Measurements from ENCODE around the gene ATP10A. TPM values are rescaled to one million over a fixed set of nuclear protein-coding genes. Genes with fewer than 3 reads are reported as not detected.

Gene ATP10A
- total RNA-seq, 1 experiment from 2014 or later, result 2.1 TPM

DNA sequence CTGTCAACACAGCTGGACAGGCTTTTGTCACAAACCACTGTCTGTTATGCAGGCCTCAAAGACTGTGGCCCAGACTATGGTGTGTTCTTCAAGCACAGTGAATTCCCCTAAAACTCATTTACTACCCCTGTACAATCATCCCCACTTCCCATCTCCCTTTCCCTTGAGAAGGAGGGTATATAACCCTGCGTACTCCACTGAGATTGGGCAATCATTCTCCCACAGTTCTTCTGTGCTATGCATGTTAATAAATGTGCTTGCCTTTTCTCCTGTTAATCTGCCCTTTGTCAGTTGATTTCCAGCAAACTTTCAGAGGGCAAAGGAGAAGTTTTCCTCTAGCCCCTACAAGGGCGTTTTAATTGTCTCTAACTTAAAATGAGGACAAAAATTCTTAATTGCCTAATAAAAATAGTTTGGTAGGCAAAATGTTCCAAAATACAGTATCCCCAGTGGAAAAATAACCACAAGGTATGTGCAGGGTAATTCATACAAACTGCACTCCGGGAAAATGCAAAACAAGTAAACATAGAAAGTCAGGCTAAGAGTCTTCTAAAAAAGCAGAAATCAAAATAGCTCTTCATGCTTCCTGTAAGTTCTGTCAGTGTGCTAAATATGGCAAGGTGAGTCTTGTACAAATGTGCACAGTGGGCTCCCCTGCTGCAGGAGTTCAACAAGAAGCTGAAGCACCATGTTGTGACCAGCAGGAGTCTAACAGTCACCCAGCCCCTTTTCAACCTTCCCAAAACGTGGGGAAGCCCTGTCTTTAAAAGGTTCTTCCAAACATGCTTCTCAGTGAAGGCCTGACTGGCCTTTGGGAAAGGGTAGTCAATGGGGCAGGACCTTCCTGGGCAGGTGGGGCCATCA lies 10.2 kb downstream of the ATP10A start:
- ATAC-seq (no peak), DNase-seq (ENCODE audit: low spot score) (no peak)
- ChIA-PET POLR2A (no interaction called here), CTCF (no interaction called here)
- H3K27me3 Mint-ChIP-seq (ENCODE audit: low read depth), result no peaks in the 10 kb centered on the region; the same call in 1 of the 2 replicates
- no peaks in the 10 kb centered on the region; the same call in 1 of the 2 replicates for H3K9me3 Mint-ChIP-seq
- H3K27ac Mint-ChIP-seq, result no peak overlapping the region
- no peaks in the 10 kb centered on the region for H3K36me3 Mint-ChIP-seq
- peaks cover 54% of the 10 kb centered on the region for H3K4me1 Mint-ChIP-seq
- no peak overlapping the region for H3K4me3 Mint-ChIP-seq
- no peak for TF ChIP-seq ZBTB21 (CRISPR knock-in tag; IDR thresholded peaks at IDR 0.05; ENCODE audit: borderline replicate concordance)
- TF ChIP-seq FOXK1 (CRISPR knock-in tag; IDR thresholded peaks at IDR 0.05), result no peak
- TF ChIP-seq KAT7 (CRISPR knock-in tag; IDR thresholded peaks at IDR 0.05; ENCODE audit: borderline replicate concordance), result no peak
- no peak for TF ChIP-seq SMAD3 (CRISPR knock-in tag; IDR thresholded peaks at IDR 0.05; ENCODE audit: borderline replicate concordance)
- TF ChIP-seq CBFB (CRISPR knock-in tag; IDR thresholded peaks at IDR 0.05; ENCODE audit: low read depth), result no peak
- TF ChIP-seq, protein P1, sequence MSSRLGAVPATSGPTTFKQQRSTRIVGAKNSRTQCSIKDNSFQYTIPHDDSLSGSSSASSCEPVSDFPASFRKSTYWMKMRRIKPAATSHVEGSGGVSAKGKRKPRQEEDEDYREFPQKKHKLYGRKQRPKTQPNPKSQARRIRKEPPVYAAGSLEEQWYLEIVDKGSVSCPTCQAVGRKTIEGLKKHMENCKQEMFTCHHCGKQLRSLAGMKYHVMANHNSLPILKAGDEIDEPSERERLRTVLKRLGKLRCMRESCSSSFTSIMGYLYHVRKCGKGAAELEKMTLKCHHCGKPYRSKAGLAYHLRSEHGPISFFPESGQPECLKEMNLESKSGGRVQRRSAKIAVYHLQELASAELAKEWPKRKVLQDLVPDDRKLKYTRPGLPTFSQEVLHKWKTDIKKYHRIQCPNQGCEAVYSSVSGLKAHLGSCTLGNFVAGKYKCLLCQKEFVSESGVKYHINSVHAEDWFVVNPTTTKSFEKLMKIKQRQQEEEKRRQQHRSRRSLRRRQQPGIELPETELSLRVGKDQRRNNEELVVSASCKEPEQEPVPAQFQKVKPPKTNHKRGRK (CRISPR knock-in tag; IDR thresholded peaks at IDR 0.05; ENCODE audit: borderline replicate concordance), result no peak
- no peak for TF ChIP-seq TCF7 (CRISPR knock-in tag; IDR thresholded peaks at IDR 0.05; ENCODE audit: low read depth)
- no peak for TF ChIP-seq NR3C1 (CRISPR knock-in tag; conservative IDR thresholded peaks at IDR 0.05; ENCODE audit: low read depth)
- no peak for TF ChIP-seq FOXP1 (CRISPR knock-in tag; IDR thresholded peaks at IDR 0.05; ENCODE audit: borderline replicate concordance)
- no peak for TF ChIP-seq EMX1 (CRISPR knock-in tag; IDR thresholded peaks at IDR 0.05)
- no peak for TF ChIP-seq SP1 (CRISPR knock-in tag; conservative IDR thresholded peaks at IDR 0.05)
- TF ChIP-seq CREB1 (CRISPR knock-in tag; IDR thresholded peaks at IDR 0.05), result no peak
- TF ChIP-seq, protein P2, sequence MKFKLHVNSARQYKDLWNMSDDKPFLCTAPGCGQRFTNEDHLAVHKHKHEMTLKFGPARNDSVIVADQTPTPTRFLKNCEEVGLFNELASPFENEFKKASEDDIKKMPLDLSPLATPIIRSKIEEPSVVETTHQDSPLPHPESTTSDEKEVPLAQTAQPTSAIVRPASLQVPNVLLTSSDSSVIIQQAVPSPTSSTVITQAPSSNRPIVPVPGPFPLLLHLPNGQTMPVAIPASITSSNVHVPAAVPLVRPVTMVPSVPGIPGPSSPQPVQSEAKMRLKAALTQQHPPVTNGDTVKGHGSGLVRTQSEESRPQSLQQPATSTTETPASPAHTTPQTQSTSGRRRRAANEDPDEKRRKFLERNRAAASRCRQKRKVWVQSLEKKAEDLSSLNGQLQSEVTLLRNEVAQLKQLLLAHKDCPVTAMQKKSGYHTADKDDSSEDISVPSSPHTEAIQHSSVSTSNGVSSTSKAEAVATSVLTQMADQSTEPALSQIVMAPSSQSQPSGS (CRISPR knock-in tag; IDR thresholded peaks at IDR 0.05; ENCODE audit: borderline replicate concordance, low read depth), result no peak
- no peak for TF ChIP-seq TEAD1 (CRISPR knock-in tag; IDR thresholded peaks at IDR 0.05)

DNA sequence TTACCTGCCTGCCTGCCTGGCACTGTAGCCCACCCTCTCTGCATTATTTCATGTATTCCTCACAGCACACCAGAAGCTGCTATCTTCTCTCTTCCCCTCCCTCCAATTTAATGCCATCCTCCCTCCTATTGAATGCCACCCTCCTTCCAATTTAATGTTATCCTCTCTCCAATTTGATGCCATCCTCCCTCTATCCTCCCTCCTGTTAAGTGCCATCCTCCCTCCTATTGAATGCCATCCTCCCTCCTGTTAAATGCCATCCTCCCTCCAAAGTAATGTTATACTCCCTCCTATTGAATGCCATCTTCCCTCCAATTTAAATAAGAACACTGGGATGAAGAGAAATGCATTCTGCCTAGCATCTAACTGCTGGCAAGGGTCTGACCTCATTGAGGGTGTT lies 11.1 kb downstream of the ATP10A start:
- no peaks in the 10 kb centered on the region; the same call in 1 of the 2 replicates for H3K9me3 Mint-ChIP-seq
- H3K27ac Mint-ChIP-seq, result no peak overlapping the region
- no peak overlapping the region for H3K4me3 Mint-ChIP-seq
- ChIA-PET POLR2A (no interaction called here), CTCF (no interaction called here)
- ATAC-seq (no peak), DNase-seq (ENCODE audit: low spot score) (no peak)
- TF ChIP-seq ETV6 (CRISPR knock-in tag; IDR thresholded peaks at IDR 0.05) (no peak), ZNF232 (CRISPR knock-in tag; IDR thresholded peaks at IDR 0.05) (no peak), SP1 (CRISPR knock-in tag; conservative IDR thresholded peaks at IDR 0.05) (no peak), OVOL2 (CRISPR knock-in tag; IDR thresholded peaks at IDR 0.05; ENCODE audit: borderline replicate concordance) (no peak)
- TF ChIP-seq, protein P3, sequence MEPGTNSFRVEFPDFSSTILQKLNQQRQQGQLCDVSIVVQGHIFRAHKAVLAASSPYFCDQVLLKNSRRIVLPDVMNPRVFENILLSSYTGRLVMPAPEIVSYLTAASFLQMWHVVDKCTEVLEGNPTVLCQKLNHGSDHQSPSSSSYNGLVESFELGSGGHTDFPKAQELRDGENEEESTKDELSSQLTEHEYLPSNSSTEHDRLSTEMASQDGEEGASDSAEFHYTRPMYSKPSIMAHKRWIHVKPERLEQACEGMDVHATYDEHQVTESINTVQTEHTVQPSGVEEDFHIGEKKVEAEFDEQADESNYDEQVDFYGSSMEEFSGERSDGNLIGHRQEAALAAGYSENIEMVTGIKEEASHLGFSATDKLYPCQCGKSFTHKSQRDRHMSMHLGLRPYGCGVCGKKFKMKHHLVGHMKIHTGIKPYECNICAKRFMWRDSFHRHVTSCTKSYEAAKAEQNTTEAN (CRISPR knock-in tag; IDR thresholded peaks at IDR 0.05), result no peak
- TF ChIP-seq, protein P4, sequence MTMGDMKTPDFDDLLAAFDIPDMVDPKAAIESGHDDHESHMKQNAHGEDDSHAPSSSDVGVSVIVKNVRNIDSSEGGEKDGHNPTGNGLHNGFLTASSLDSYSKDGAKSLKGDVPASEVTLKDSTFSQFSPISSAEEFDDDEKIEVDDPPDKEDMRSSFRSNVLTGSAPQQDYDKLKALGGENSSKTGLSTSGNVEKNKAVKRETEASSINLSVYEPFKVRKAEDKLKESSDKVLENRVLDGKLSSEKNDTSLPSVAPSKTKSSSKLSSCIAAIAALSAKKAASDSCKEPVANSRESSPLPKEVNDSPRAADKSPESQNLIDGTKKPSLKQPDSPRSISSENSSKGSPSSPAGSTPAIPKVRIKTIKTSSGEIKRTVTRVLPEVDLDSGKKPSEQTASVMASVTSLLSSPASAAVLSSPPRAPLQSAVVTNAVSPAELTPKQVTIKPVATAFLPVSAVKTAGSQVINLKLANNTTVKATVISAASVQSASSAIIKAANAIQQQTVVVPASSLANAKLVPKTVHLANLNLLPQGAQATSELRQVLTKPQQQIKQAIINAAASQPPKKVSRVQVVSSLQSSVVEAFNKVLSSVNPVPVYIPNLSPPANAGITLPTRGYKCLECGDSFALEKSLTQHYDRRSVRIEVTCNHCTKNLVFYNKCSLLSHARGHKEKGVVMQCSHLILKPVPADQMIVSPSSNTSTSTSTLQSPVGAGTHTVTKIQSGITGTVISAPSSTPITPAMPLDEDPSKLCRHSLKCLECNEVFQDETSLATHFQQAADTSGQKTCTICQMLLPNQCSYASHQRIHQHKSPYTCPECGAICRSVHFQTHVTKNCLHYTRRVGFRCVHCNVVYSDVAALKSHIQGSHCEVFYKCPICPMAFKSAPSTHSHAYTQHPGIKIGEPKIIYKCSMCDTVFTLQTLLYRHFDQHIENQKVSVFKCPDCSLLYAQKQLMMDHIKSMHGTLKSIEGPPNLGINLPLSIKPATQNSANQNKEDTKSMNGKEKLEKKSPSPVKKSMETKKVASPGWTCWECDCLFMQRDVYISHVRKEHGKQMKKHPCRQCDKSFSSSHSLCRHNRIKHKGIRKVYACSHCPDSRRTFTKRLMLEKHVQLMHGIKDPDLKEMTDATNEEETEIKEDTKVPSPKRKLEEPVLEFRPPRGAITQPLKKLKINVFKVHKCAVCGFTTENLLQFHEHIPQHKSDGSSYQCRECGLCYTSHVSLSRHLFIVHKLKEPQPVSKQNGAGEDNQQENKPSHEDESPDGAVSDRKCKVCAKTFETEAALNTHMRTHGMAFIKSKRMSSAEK (CRISPR knock-in tag; IDR thresholded peaks at IDR 0.05; ENCODE audit: borderline replicate concordance), result no peak
- H3K27me3 Mint-ChIP-seq (ENCODE audit: low read depth), result no peaks in the 10 kb centered on the region; the same call in 1 of the 2 replicates
- peaks cover 56% of the 10 kb centered on the region for H3K4me1 Mint-ChIP-seq
- no peaks in the 10 kb centered on the region for H3K36me3 Mint-ChIP-seq

All from WTC11 (cell line).